Lower lobe of right lung (tissue), 2 donors: ENCODE results near the gene HYDIN. TPM values are rescaled to one million over a fixed set of nuclear protein-coding genes. Genes with fewer than 3 reads are reported as not detected.

Experiments
- ATAC-seq, 2 donors: fragments of 200-7000 bp; cut with Tn5 transposase; one replicate each; pipeline ENCODE4 v1.9.1; 2020 to 2022; ENCODE audit warnings: mild to moderate bottlenecking in 2 of 2, moderate library complexity in 2 of 2
- DNase-seq: peaks from one replicate; pipeline ENCODE4 v3.0.0-alpha.2; 2020
- H3K27ac ChIP-seq: fragments of 200-600 bp; one replicate; pipeline ENCODE4 v1.8.0; 2022
- H3K27me3 ChIP-seq: fragments of 200-600 bp; one replicate; pipeline ENCODE4 v1.8.0; 2022; ENCODE audit warnings: low read depth
- H3K36me3 ChIP-seq: fragments of 200-600 bp; one replicate; pipeline ENCODE4 v1.8.0; 2022; ENCODE audit warnings: mild to moderate bottlenecking
- H3K4me1 ChIP-seq: fragments of 200-600 bp; one replicate; pipeline ENCODE4 v1.8.0; 2022
- H3K4me3 ChIP-seq: fragments of 200-600 bp; one replicate; pipeline ENCODE4 v1.8.0; 2022; ENCODE audit warnings: mild to moderate bottlenecking
- H3K9me3 ChIP-seq: fragments of 200-600 bp; one replicate; pipeline ENCODE4 v1.8.0; 2022
- CTCF ChIP-seq: fragments of 200-600 bp; IDR thresholded peaks from one replicate; pipeline ENCODE4 v1.8.0; 2022; ENCODE audit warnings: antibody characterized with exemption, mild to moderate bottlenecking
- intact Hi-C: fragments of 100-400 bp; cut with DNase I; formaldehyde crosslinking; loops from one replicate; pipeline ENCODE4 v1.11.0; 2022
- total RNA-seq: library from RNA; stranded (reverse); fragmentation: NEBNext Ultra II Directional; extraction: Animal tissue kit (Norgen Biotek cat#: 25700); gene quantifications from one replicate; pipeline ENCODE4 v1.2.1, GENCODE V29; 2021
- donor health status: DM: no; HTN: yes; CAD: no; lungs with severe emphysema.

HYDIN gene
- total RNA-seq, 1 donor from 2014 or later, result 19.5 TPM

DNA sequence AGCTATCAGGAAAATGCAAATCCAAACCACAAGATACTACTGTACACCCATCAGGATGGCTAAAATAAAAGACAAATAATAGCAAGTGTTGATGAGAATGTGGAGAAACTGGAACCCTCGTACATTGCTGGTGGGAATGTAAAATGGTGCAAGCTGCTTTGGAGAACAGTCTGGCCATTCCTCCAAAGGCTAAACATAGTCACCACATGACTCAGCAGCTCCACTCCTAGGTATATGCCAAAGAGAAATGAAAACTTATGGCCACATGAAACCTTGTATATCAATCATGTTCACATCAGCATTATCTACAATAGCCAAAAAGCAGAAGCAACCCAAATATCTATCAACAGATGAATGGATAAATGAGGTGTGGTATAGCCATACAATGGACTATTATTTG lies 458.0 kb downstream of the HYDIN start:
- H3K27me3 ChIP-seq, result no peaks in the 10 kb centered on the region
- no peaks in the 10 kb centered on the region for H3K9me3 ChIP-seq
- no peak for TF ChIP-seq CTCF
- DNase-seq (no peak), ATAC-seq (no peak)
- intact Hi-C loops, result no loop called here
- no peak overlapping the region for H3K4me3 ChIP-seq
- peaks cover 7% of the 10 kb centered on the region for H3K4me1 ChIP-seq
- H3K36me3 ChIP-seq, result peaks cover 73% of the 10 kb centered on the region
- no peak overlapping the region for H3K27ac ChIP-seq

- Histone ChIP-seq H3K9me3 (no peaks in the 10 kb centered on the region), H3K27me3 (no peaks in the 10 kb centered on the region), H3K4me1 (peaks cover 7% of the 10 kb centered on the region), H3K36me3 (peaks cover 70% of the 10 kb centered on the region), H3K4me3 (no peak overlapping the region), H3K27ac (no peak overlapping the region)
- DNase-seq, result no peak
- peak; percentile 96 for TF ChIP-seq CTCF
- intact Hi-C loops, result no loop called here
- peak; percentile 82 to 84 for ATAC-seq
Observed at GRCh38 chr16:70770626-70771552, 459.6 kb downstream of the HYDIN start.

DNA sequence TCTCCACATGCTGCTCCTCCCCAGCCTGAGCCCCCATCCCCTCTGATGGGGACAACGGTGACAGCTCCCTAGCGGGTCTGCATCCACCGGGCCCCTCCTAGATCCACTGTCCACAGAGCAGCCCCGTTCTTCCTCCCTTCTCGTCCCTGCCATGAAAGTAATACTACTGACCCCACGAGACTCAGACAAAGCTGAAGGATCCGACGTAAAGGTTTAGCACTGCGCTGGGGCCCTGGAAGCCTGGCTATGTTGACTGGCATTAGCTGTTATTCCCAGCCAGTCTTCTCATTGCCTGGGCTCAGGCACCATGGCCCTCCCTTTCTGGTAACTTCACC lies 460.3 kb downstream of the HYDIN start:
- ATAC-seq (no peak), DNase-seq (no peak)
- H3K27ac ChIP-seq, result no peak overlapping the region
- H3K9me3 ChIP-seq, result no peaks in the 10 kb centered on the region
- intact Hi-C loops, result no loop called here
- H3K4me3 ChIP-seq, result no peak overlapping the region
- peaks cover 68% of the 10 kb centered on the region for H3K36me3 ChIP-seq
- no peak for TF ChIP-seq CTCF
- H3K27me3 ChIP-seq, result no peaks in the 10 kb centered on the region
- peaks cover 7% of the 10 kb centered on the region for H3K4me1 ChIP-seq

GRCh38 chr16:70769761-70770160 lies 460.8 kb downstream of the HYDIN start:
- no peak overlapping the region for H3K4me3 ChIP-seq
- ATAC-seq, result no peak
- H3K27ac ChIP-seq, result no peak overlapping the region
- no peaks in the 10 kb centered on the region for H3K27me3 ChIP-seq
- intact Hi-C loops, result no loop called here
- H3K4me1 ChIP-seq, result peaks cover 7% of the 10 kb centered on the region
- no peak for TF ChIP-seq CTCF
- no peak for DNase-seq
- H3K36me3 ChIP-seq, result peaks cover 65% of the 10 kb centered on the region
- no peaks in the 10 kb centered on the region for H3K9me3 ChIP-seq

- Histone ChIP-seq H3K27ac (no peak overlapping the region), H3K36me3 (peaks cover 61% of the 10 kb centered on the region), H3K9me3 (no peaks in the 10 kb centered on the region), H3K27me3 (no peaks in the 10 kb centered on the region), H3K4me1 (peaks cover 7% of the 10 kb centered on the region), H3K4me3 (no peak overlapping the region)
- ATAC-seq (no peak), DNase-seq (no peak)
- TF ChIP-seq CTCF, result no peak
- intact Hi-C loops, result no loop called here
Observed at GRCh38 chr16:70769131-70769530, 461.4 kb downstream of the HYDIN start.
